Loucy (cell line): ENCODE results near the gene TMEM37.

Source experiments
- H2AFZ ChIP-seq: fragments of 200-600 bp; sonication (generic); 2 replicates; pipeline ENCODE4 v1.6.0; 2016; ENCODE audit warnings: antibody characterized with exemption, mild to moderate bottlenecking, low read length, moderate library complexity
- H3F3A ChIP-seq: fragments of 200-600 bp; 2 replicates; pipeline ENCODE4 v1.6.0; 2016; ENCODE audit warnings: antibody characterized with exemption, low read depth, mild to moderate bottlenecking
- H3K27me3 ChIP-seq: fragments of 200-600 bp; sonication (generic); 2 replicates; pipeline ENCODE4 v1.6.1; 2014; ENCODE audit warnings: low read length, mild to moderate bottlenecking; ENCODE audit not compliant: insufficient read depth, poor library complexity, severe bottlenecking
- H3K36me3 ChIP-seq: fragments of 200-600 bp; sonication (generic); 2 replicates; pipeline ENCODE4 v1.6.1; 2016; ENCODE audit warnings: low read length; ENCODE audit not compliant: insufficient read depth
- H3K4me1 ChIP-seq: fragments of 200-600 bp; sonication (generic); 2 replicates; pipeline ENCODE4 v1.5.1; 2014; ENCODE audit warnings: low read length, mild to moderate bottlenecking; ENCODE audit not compliant: insufficient read depth, poor library complexity, severe bottlenecking
- H3K4me2 ChIP-seq: fragments of 200-600 bp; sonication (generic); 2 replicates; pipeline ENCODE4 v1.6.0; 2014; ENCODE audit warnings: antibody characterized with exemption, low read length, low read depth, mild to moderate bottlenecking; ENCODE audit not compliant: poor library complexity, severe bottlenecking
- H3K4me3 ChIP-seq: fragments of 200-600 bp; sonication (generic); 2 replicates; pipeline ENCODE4 v1.5.1; 2014; ENCODE audit warnings: low read length, mild to moderate bottlenecking, mixed read lengths; ENCODE audit not compliant: poor library complexity, severe bottlenecking
- H3K79me2 ChIP-seq: fragments of 200-600 bp; sonication (generic); 2 replicates; pipeline ENCODE4 v1.6.1; 2014; ENCODE audit warnings: low read length; ENCODE audit not compliant: insufficient read depth
- H3K9ac ChIP-seq: fragments of 200-600 bp; sonication (generic); 2 replicates; pipeline ENCODE4 v1.6.0; 2014; ENCODE audit warnings: mild to moderate bottlenecking, low read depth, low read length, moderate library complexity; ENCODE audit not compliant: poor library complexity, severe bottlenecking
- H3K9me2 ChIP-seq: fragments of 200-600 bp; sonication (generic); replicated peaks from 2 replicates; pipeline ENCODE4 v1.6.1; 2016; ENCODE audit warnings: low read depth, low read length, mixed read lengths
- H3K9me3 ChIP-seq: fragments of 200-600 bp; sonication (generic); 2 replicates; pipeline ENCODE4 v1.6.1; 2014; ENCODE audit warnings: mild to moderate bottlenecking, antibody characterized with exemption, low read length, low read depth; ENCODE audit not compliant: insufficient read depth
- H4K20me1 ChIP-seq: fragments of 200-600 bp; sonication (generic); 2 replicates; pipeline ENCODE4 v1.6.0; 2014; ENCODE audit warnings: antibody characterized with exemption, low read length, mild to moderate bottlenecking; ENCODE audit not compliant: insufficient read depth, poor library complexity, severe bottlenecking
- EZH2phosphoT487 ChIP-seq: fragments of 200-600 bp; IDR thresholded peaks from 2 replicates; pipeline ENCODE4 v1.6.1; 2018; ENCODE audit warnings: antibody characterized with exemption, mild to moderate bottlenecking, moderate library complexity, borderline replicate concordance
- TF ChIP-seq, protein P1 (sequence below): fragments of 200-600 bp; sonication (generic); conservative IDR thresholded peaks from 2 replicates; pipeline ENCODE4 v1.5.1; 2014; ENCODE audit warnings: mild to moderate bottlenecking, antibody characterized with exemption, low read length

Gene TMEM37

DNA sequence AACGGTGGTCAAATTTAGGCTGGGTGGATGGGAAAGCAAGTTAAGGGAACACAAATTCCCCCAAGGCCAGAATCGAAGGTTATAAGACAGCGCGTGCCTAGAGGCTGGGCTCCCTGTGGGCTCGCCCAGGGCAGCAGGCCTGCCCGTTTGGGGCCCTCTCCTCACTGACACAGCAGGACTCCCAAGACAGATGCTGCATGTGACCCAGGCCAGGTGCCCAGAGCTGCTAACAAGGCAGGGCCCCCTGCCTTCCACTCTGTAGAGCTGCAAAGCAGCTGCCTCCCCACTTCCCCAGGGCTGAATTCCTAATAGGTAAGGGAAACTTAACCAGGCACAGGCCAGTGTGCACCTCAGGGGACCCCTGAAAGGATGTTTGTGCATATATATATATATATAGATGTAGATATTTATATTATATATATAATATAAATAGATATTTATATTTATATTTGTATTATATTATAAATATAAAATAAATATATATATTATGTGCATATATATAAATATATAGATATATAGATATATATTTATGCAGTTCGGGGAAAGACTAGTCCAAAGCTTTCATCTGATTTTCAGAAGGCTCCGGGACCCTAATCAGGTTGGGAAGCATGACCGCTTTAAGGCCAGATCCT is 43.7 kb downstream of the TMEM37 start:
- no peaks in the 10 kb centered on the region for H3K36me3 ChIP-seq
- H3K4me2 ChIP-seq: no peak overlapping the region
- H3K79me2 ChIP-seq: no peaks in the 10 kb centered on the region
- H3K9me2 ChIP-seq: no peaks in the 10 kb centered on the region
- no peaks in the 10 kb centered on the region for H4K20me1 ChIP-seq
- H3K4me1 ChIP-seq: no peaks in the 10 kb centered on the region
- no peak overlapping the region for H3K4me3 ChIP-seq
- TF ChIP-seq, protein P1, sequence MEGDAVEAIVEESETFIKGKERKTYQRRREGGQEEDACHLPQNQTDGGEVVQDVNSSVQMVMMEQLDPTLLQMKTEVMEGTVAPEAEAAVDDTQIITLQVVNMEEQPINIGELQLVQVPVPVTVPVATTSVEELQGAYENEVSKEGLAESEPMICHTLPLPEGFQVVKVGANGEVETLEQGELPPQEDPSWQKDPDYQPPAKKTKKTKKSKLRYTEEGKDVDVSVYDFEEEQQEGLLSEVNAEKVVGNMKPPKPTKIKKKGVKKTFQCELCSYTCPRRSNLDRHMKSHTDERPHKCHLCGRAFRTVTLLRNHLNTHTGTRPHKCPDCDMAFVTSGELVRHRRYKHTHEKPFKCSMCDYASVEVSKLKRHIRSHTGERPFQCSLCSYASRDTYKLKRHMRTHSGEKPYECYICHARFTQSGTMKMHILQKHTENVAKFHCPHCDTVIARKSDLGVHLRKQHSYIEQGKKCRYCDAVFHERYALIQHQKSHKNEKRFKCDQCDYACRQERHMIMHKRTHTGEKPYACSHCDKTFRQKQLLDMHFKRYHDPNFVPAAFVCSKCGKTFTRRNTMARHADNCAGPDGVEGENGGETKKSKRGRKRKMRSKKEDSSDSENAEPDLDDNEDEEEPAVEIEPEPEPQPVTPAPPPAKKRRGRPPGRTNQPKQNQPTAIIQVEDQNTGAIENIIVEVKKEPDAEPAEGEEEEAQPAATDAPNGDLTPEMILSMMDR: no peak
- no peak for TF ChIP-seq EZH2phosphoT487
- no peaks in the 10 kb centered on the region for H3K27me3 ChIP-seq
- no peak overlapping the region for H3K9ac ChIP-seq
- no peaks in the 10 kb centered on the region for H3K9me3 ChIP-seq
- H3F3A ChIP-seq: no peaks in the 10 kb centered on the region
- no peak overlapping the region; the same call in 1 of the 2 replicates for H2AFZ ChIP-seq

DNA sequence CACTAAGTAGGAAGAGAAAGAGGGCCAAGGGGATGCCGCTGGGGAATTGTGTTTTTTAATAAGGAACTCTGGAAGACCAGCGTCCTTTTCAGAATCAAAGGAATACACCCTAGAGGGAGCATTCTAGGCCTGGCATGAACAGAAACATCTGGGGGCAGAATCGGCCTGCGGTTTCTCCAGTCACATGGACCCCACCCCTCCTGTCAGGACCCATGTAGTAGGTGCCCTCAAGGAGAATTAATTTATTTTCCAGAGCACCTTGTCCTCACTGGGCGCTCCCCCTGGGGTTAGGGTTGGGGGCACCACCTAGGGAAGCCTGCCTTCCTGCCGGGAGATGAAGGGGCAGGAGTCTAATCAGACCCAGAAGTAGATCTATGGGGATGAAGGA is 44.2 kb downstream of the TMEM37 start:
- Histone ChIP-seq H3K4me3 (no peak overlapping the region), H3K27me3 (no peaks in the 10 kb centered on the region), H3K4me1 (no peaks in the 10 kb centered on the region), H3F3A (no peaks in the 10 kb centered on the region), H4K20me1 (no peaks in the 10 kb centered on the region), H3K79me2 (no peaks in the 10 kb centered on the region), H3K9ac (no peak overlapping the region), H3K4me2 (no peak overlapping the region), H3K9me3 (no peaks in the 10 kb centered on the region), H2AFZ (no peak overlapping the region), H3K36me3 (no peaks in the 10 kb centered on the region), H3K9me2 (no peaks in the 10 kb centered on the region)
- TF ChIP-seq, protein P1: no peak

DNA sequence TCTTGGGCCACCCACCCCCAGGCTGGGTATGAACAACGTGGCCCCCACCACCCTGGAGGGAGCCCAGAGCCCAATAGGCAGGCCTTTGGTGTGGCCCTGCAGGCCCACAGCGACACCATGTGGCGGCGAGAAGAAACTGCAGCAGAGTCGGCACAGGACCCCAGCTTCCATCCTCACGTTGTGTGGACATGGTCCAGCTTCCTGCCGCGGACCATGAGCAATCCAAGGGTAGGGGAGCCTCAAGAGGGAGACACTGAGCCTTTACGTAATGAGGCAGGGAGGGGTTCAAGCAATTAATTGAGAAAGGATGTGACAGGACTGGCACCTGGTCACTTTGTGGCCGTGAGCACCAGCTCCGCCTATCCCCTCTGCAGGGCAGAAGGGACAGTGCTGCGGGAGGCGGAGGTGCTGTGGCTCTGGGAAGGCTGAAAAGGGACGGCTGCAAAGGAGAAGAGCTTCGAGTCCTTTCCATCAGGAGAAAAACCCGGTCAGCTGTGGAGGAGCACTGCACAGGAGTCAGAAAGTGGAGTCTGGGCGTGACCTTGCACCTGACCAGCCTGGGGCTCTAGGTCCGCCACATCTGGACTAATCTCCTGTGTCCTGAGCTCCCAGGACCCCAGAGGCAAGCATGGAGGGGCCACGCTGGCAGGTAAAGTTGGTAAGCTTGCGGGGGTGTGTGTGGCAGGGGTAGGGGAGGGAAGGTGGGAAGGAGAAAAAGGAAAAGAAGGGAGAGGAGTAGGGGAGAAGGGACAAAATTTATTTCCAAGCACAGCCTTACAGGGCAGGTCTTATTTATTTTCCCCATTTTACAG is 44.9 kb downstream of the TMEM37 start:
- Histone ChIP-seq H3K27me3 (no peaks in the 10 kb centered on the region), H3K4me1 (no peaks in the 10 kb centered on the region), H2AFZ (no peak overlapping the region), H3K79me2 (no peaks in the 10 kb centered on the region), H3F3A (no peaks in the 10 kb centered on the region), H4K20me1 (no peaks in the 10 kb centered on the region), H3K4me3 (no peak overlapping the region), H3K9me2 (no peaks in the 10 kb centered on the region), H3K4me2 (no peak overlapping the region), H3K36me3 (no peaks in the 10 kb centered on the region), H3K9me3 (no peaks in the 10 kb centered on the region), H3K9ac (no peak overlapping the region)
- no peak for TF ChIP-seq EZH2phosphoT487
- TF ChIP-seq, protein P1: peak; percentile 97
